Calu3 (cell line): ENCODE data around the gene SHANK1. TPM values are rescaled to one million over a fixed set of nuclear protein-coding genes. Genes with fewer than 3 reads are reported as not detected.
A peak's percentile ranks its signal among the peaks of the same experiment; 100 is the strongest.

ENCODE experiments used
- BruUV-seq: library from RNA; stranded (reverse); fragments of 400-500 nt; replicated peaks from 2 replicates; lab custom pipeline; 2021; lab: Mats Ljungman, UMichigan
- CTCF ChIA-PET: fragments of 300-600 bp; sonication (Branson Sonifier 250); formaldehyde crosslinking; loops from one replicate; lab custom pipeline; 2022; ENCODE audit warnings: antibody characterized with exemption; lab: Charles Lee
- DNase-seq: peaks from one replicate; pipeline ENCODE4 v3.0.0; 2022
- H3K27ac Mint-ChIP-seq: one replicate; pipeline ENCODE4 v1.8.0; 2022; ENCODE audit warnings: mixed read lengths; ENCODE audit not compliant: unreplicated experiment
- H3K27me3 Mint-ChIP-seq: one replicate; pipeline ENCODE4 v1.8.0; 2022; ENCODE audit warnings: mixed read lengths; ENCODE audit not compliant: unreplicated experiment
- H3K36me3 Mint-ChIP-seq: one replicate; pipeline ENCODE4 v1.8.0; 2022; ENCODE audit warnings: mild to moderate bottlenecking, moderate library complexity, mixed read lengths; ENCODE audit not compliant: insufficient read depth, unreplicated experiment
- H3K4me1 Mint-ChIP-seq: one replicate; pipeline ENCODE4 v1.8.0; 2022; ENCODE audit warnings: mild to moderate bottlenecking, low read depth, mixed read lengths; ENCODE audit not compliant: unreplicated experiment
- H3K4me3 Mint-ChIP-seq: one replicate; pipeline ENCODE4 v1.8.0; 2022; ENCODE audit warnings: mild to moderate bottlenecking, low read depth, moderate library complexity, mixed read lengths; ENCODE audit not compliant: unreplicated experiment
- H3K9me3 Mint-ChIP-seq: one replicate; pipeline ENCODE4 v1.8.0; 2022; ENCODE audit warnings: low read depth, mixed read lengths; ENCODE audit not compliant: unreplicated experiment
- intact Hi-C: fragments of 100-400 bp; cut with micrococcal nuclease; formaldehyde crosslinking; loops from one replicate; pipeline ENCODE4 v1.10.0; 2022; ENCODE audit not compliant: unreplicated experiment
- total RNA-seq: library from RNA; stranded (reverse); gene quantifications from 2 replicates; pipeline ENCODE4 v1.2.3, GENCODE V29; 2022
- TF ChIP-seq, protein P1 (sequence below): fragments of 200-600 bp; IDR thresholded peaks from one replicate; pipeline ENCODE4 v1.8.0; 2022; ENCODE audit warnings: antibody characterized with exemption; ENCODE audit not compliant: unreplicated experiment

The SHANK1 gene
- total RNA-seq, 1 experiment from 2014 or later = not detected

DNA sequence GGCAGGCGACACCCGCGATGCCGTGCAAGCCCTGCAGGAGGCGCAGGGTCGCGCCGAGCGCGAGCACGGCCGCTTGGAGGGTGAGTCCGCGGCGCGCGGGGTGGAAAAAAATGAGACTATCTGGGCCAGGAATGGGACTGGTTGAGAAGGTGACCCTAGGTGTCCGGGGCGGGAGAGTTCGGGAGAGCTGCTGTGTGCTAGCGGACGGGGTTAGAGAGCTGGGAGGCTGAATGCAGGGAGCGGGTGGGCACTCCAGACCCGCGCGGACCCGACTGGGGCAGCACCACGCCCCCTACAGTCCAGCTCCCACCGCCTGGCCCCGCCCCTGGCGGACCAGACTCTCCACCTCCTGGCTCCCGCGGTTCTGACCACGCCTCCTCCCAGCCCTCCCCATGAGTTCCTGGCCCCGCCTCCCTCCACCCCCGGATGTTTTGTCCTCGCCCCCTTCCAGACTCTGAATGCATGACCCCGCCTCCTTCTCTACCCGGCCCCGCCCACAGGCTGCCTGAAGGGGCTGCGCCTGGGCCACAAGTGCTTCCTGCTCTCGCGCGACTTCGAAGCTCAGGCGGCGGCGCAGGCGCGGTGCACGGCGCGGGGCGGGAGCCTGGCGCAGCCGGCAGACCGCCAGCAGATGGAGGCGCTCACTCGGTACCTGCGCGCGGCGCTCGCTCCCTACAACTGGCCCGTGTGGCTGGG is 5.1 kb upstream of the SHANK1 start:
- no peaks in the 10 kb centered on the region for H3K4me1 Mint-ChIP-seq
- intact Hi-C loops = no loop called here
- CTCF ChIA-PET = interaction anchor here (0.6 to 2.3 kb wide), 32 partner anchors 11 to 698 kb away, joined by 3 to 20 read pairs (median 5); partner anchors contain the start of genes JOSD2 and KCNC3
- TF ChIP-seq, protein P1, sequence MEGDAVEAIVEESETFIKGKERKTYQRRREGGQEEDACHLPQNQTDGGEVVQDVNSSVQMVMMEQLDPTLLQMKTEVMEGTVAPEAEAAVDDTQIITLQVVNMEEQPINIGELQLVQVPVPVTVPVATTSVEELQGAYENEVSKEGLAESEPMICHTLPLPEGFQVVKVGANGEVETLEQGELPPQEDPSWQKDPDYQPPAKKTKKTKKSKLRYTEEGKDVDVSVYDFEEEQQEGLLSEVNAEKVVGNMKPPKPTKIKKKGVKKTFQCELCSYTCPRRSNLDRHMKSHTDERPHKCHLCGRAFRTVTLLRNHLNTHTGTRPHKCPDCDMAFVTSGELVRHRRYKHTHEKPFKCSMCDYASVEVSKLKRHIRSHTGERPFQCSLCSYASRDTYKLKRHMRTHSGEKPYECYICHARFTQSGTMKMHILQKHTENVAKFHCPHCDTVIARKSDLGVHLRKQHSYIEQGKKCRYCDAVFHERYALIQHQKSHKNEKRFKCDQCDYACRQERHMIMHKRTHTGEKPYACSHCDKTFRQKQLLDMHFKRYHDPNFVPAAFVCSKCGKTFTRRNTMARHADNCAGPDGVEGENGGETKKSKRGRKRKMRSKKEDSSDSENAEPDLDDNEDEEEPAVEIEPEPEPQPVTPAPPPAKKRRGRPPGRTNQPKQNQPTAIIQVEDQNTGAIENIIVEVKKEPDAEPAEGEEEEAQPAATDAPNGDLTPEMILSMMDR = peak; percentile 88
- peak overlapping the region; percentile 78 for H3K27ac Mint-ChIP-seq
- no TSS peak for BruUV-seq
- peaks cover 44% of the 10 kb centered on the region for H3K36me3 Mint-ChIP-seq
- no peaks in the 10 kb centered on the region for H3K9me3 Mint-ChIP-seq
- H3K27me3 Mint-ChIP-seq = peaks cover 63% of the 10 kb centered on the region
- DNase-seq = peak; percentile 100
- peak overlapping the region; percentile 94 for H3K4me3 Mint-ChIP-seq

GRCh38 chr19:50723735-50724521 is 4.3 kb upstream of the SHANK1 start:
- CTCF ChIA-PET = interaction anchor here (1.0 to 2.3 kb wide), 10 partner anchors 11 to 198 kb away, joined by 3 to 20 read pairs (median 8); no protein-coding TSS in a partner anchor
- peaks cover 44% of the 10 kb centered on the region for H3K36me3 Mint-ChIP-seq
- peaks cover 69% of the 10 kb centered on the region for H3K27me3 Mint-ChIP-seq
- TF ChIP-seq, protein P1 = no peak
- BruUV-seq = no TSS peak
- H3K4me1 Mint-ChIP-seq = no peaks in the 10 kb centered on the region
- intact Hi-C loops = no loop called here
- H3K9me3 Mint-ChIP-seq = no peaks in the 10 kb centered on the region
- H3K4me3 Mint-ChIP-seq = peak overlapping the region; percentile 94
- peak overlapping the region; percentile 78 for H3K27ac Mint-ChIP-seq
- no peak for DNase-seq

DNA sequence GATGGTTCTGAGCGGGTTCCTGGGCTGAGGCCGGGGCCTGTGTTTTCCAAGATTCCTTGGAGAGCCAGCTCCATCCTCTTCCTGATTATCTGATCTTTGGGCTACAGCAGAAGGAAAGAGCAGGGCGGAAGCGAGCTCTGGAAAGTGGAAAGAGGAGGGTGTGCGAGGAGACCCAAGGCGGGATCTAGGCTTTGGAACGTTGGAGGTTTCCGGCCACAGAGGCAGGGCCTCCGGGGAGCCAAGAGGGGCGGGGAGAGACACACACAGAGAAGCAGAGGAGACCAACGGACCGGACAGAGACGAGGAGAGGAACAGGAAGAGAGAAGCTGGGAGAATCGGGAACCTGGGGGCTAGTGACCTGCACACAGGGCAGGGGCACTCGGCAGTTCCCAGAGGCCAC is 3.5 kb upstream of the SHANK1 start, which contains the start of gene CLEC11A:
Gene CLEC11A, plus strand, starts transcription at position 296 of the 400 bp plus-strand sequence. CDS start 162 bp downstream, outside the sequence.
- Mint-ChIP-seq H3K36me3 (peaks cover 44% of the 10 kb centered on the region), H3K27me3 (peaks cover 78% of the 10 kb centered on the region), H3K4me3 (peak within 1 kb of the TSS; percentile 94), H3K4me1 (no peaks in the 10 kb centered on the region), H3K9me3 (no peaks in the 10 kb centered on the region), H3K27ac (peak within 1 kb of the TSS; percentile 78)
- TF ChIP-seq, protein P1 = no peak
- CTCF ChIA-PET = no interaction called here
- BruUV-seq = no TSS peak
- DNase-seq = no peak
- intact Hi-C loops = no loop called here

GRCh38 chr19:50722201-50723013 is 2.8 kb upstream of the SHANK1 start:
- H3K4me1 Mint-ChIP-seq = no peaks in the 10 kb centered on the region
- peaks cover 44% of the 10 kb centered on the region for H3K36me3 Mint-ChIP-seq
- CTCF ChIA-PET = interaction anchor here (0.6 kb wide), 1 partner anchor 8 kb away, joined by 3 read pairs; no protein-coding TSS in a partner anchor
- H3K27me3 Mint-ChIP-seq = peaks cover 80% of the 10 kb centered on the region
- H3K4me3 Mint-ChIP-seq = peak overlapping the region; percentile 94
- no TSS peak for BruUV-seq
- TF ChIP-seq, protein P1 = no peak
- H3K27ac Mint-ChIP-seq = no peak overlapping the region
- no peaks in the 10 kb centered on the region for H3K9me3 Mint-ChIP-seq
- intact Hi-C loops = no loop called here
- no peak for DNase-seq
